ENCODE measurements around the gene TCTN3. TPM values are rescaled to one million over a fixed set of nuclear protein-coding genes. Genes with fewer than 3 reads are reported as not detected.
A peak's percentile ranks its signal among the peaks of the same experiment; 100 is the strongest.
"Not testable (repeated sequence)": the region's sequence is repeated elsewhere in the genome, so short reads cannot be mapped to it uniquely, and the experiment has no call there.

Gene TCTN3, protein sequence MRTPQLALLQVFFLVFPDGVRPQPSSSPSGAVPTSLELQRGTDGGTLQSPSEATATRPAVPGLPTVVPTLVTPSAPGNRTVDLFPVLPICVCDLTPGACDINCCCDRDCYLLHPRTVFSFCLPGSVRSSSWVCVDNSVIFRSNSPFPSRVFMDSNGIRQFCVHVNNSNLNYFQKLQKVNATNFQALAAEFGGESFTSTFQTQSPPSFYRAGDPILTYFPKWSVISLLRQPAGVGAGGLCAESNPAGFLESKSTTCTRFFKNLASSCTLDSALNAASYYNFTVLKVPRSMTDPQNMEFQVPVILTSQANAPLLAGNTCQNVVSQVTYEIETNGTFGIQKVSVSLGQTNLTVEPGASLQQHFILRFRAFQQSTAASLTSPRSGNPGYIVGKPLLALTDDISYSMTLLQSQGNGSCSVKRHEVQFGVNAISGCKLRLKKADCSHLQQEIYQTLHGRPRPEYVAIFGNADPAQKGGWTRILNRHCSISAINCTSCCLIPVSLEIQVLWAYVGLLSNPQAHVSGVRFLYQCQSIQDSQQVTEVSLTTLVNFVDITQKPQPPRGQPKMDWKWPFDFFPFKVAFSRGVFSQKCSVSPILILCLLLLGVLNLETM
- total RNA-seq: 39.7 and 57.0 TPM in 2 replicates

DNA sequence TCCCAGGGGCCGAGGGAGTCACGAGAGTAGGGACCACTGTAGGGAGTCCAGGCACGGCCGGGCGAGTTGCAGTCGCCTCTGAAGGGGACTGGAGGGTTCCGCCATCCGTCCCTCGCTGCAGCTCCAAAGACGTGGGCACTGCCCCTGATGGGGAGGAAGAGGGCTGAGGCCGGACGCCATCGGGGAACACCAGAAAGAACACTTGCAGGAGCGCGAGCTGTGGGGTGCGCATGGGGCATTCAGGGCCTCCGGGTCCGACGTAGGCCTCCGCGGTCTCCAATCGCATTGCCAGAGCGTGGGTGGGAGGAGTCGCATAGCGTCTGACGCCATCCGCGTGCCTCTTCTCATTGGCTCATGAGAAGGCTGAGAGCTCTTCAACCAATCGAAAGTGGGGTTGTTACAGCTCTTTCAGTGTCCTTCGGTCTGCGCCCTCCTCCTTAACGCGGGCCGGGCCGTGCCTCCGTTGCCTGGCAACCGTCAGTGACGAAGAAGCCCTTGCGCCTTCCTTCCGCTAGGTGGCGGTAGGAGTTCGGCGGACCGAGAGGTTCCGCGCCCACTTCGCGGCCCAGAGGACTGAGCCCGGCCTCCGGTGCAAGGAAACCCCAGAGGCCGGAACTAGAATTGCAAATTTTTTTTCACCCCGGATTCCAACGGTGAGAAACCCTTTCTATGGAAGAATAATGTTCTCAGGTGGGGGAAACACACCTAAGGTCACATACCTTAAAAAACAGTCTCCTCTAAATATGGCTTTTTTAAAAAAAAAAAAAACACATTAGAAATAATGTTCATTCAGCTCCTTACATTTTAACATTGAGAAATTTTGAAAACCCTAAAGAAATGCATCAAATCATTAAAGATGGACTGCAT is at the start of gene TCTN3:
Gene TCTN3, minus strand, starts transcription at position 260 of the 867 bp plus-strand sequence. Its CDS starts 28 bp downstream, at position 232.
- peak; percentile 99 to 100 for DNase-seq (ENCODE audit: low read depth in 2 of 2)

GRCh38 chr10:95742962-95743535 is 49.3 kb upstream of the TCTN3 start:
- peak in 1 of 2 donors; percentile 31 for DNase-seq (ENCODE audit: low read depth in 2 of 2)

GRCh38 chr10:95742485-95742884 is 48.8 kb upstream of the TCTN3 start:
- peak; percentile 96 to 97 for DNase-seq (ENCODE audit: low read depth in 2 of 2)

- peak; percentile 98 to 99 for DNase-seq (ENCODE audit: low read depth in 2 of 2)
These were observed 48.2 kb upstream of the TCTN3 start for GRCh38 chr10:95741807-95742467.

GRCh38 chr10:95739056-95739455 is 45.3 kb upstream of the TCTN3 start:
- no peak for DNase-seq (ENCODE audit: low read depth in 2 of 2)

- DNase-seq (ENCODE audit: low read depth in 2 of 2): not testable (repeated sequence)
These were observed 39.2 kb upstream of the TCTN3 start for GRCh38 chr10:95732907-95733306.

- no peak for DNase-seq (ENCODE audit: low read depth in 2 of 2)
These were observed 36.5 kb upstream of the TCTN3 start for GRCh38 chr10:95730233-95730632.

DNA sequence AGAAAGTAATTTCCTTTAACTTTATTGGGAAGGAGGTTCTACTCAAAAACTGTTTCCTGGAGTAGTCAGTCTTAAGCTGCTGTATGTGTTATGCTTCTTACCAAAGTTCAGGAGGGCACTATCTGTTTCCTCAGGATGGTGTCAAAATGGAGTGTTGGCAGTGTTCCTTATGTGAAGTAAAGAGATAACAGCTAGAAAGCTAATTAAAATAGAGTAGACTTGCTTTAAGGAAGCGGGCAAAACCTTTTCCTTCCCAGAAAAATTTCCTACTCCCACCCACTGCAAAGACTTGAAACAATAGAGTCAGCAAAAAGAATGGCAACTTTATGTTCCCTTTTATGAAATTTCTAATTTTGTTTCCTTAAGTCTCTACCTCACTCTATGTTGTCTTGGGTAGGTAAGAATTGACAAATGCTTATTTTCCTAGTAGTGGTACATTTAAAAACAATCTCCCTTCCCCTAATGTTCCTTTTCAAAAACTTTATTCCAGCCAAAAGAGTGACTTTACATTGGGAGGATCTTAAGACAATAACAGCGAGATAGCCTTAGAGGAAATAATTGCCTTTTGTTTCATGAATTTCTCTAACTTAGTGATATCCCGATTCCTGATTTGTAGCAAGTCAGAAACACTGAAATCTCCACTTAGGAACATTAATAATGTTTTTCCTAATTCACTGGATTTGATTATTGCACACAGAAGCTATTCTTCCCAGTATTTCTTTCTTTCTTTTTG is 35.8 kb upstream of the TCTN3 start:
- peak in 1 of 2 donors; percentile 82 for DNase-seq (ENCODE audit: low read depth in 2 of 2)

- DNase-seq (ENCODE audit: low read depth in 2 of 2): peak in 1 of 2 donors; percentile 42
These were observed 34.8 kb upstream of the TCTN3 start for GRCh38 chr10:95728526-95728925.

GRCh38 chr10:95722496-95722895 is 28.8 kb upstream of the TCTN3 start:
- DNase-seq (ENCODE audit: low read depth in 2 of 2): not testable (repeated sequence)

DNA sequence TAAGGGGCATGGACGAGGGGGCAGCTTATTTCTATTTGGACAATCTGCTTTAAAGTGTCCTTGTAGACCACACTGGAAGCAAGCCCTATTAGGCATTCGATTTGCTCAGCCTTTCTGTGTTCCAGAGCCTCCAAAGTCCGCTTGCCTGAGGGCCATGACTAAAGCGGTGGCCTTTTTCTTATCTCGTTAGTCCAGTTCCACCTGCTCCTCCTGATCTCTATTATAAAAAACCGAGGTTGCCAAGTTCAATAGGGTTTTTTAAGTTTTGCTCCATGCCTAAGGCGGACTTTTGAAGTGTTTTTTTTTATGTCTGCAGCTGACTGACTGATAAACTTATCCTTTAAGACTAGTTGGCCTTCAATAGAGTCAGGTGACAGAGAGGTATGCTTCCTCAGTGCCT is 27.0 kb upstream of the TCTN3 start:
- DNase-seq (ENCODE audit: low read depth in 2 of 2): not testable (repeated sequence)

GRCh38 chr10:95716866-95717265 is 23.1 kb upstream of the TCTN3 start:
- no peak for DNase-seq (ENCODE audit: low read depth in 2 of 2)

DNA sequence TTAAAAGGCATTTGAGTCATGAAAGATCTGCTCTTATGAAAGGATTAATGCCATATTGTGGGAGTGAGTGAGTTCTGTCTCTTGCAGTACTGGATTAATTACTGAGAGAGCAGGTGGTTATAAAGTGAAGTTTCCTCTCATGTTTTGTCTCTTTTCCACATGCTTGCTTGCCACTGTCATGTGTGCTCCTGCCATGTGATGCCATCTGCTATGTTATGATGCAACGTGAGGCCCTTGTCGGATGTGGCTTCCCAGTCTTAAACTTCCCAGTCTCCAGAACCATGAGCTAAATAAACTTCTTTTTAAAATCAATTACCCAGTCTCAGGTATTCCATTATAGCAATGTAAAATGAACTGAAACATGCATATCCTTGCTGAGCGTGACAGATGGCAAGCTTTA is 22.7 kb upstream of the TCTN3 start:
- DNase-seq (ENCODE audit: low read depth in 2 of 2): no peak

DNA sequence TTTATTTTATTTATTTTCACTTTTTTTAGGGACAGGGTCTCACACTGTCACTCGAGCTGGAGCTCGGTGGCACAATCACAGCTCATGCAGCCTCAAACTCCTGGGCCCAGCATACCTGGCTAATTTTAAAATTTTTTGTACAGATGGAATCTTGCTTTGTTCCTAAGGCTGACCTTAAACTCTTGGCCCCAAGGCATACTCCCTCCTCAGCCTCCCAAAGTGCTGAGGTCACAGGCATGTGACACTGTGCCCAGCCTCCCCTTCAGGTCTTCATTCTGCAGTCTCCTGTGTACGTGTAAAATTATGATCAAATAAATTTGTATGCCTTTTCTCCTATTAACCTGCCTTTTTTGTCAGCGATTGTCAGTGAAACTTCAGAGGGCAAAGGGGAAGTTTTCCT is 17.8 kb upstream of the TCTN3 start:
- no peak for DNase-seq (ENCODE audit: low read depth in 2 of 2)

DNA sequence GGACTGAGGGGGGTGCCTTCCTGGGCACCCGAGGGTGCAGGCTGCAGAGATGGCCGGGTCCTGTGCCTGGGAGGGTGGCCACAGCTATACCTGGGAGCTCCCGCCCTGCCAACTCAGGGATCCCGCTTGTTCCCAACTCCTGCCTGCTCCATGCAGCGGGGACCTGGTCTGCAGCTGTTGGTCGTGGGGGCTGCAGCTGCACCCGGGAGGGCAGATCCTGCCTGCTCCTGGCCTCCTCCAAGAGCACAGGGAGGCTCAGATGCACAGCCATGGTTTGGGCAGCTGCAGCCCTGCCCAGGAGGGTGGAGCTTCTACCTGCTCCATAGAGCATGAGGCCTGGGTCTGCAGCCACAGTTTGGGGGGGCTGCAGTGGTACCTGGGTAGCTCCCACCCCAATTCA is 13.3 kb upstream of the TCTN3 start:
- no peak for DNase-seq (ENCODE audit: low read depth in 2 of 2)

GRCh38 chr10:95706573-95706972 is 12.8 kb upstream of the TCTN3 start:
- no peak for DNase-seq (ENCODE audit: low read depth in 2 of 2)

- DNase-seq (ENCODE audit: low read depth in 2 of 2): no peak
These were observed 4.7 kb upstream of the TCTN3 start for GRCh38 chr10:95698415-95698814.

GRCh38 chr10:95697429-95697828 is 3.7 kb upstream of the TCTN3 start:
- DNase-seq (ENCODE audit: low read depth in 2 of 2): no peak

- no peak for DNase-seq (ENCODE audit: low read depth in 2 of 2)
These were observed 938 bp upstream of the TCTN3 start for GRCh38 chr10:95694665-95695064.

DNA sequence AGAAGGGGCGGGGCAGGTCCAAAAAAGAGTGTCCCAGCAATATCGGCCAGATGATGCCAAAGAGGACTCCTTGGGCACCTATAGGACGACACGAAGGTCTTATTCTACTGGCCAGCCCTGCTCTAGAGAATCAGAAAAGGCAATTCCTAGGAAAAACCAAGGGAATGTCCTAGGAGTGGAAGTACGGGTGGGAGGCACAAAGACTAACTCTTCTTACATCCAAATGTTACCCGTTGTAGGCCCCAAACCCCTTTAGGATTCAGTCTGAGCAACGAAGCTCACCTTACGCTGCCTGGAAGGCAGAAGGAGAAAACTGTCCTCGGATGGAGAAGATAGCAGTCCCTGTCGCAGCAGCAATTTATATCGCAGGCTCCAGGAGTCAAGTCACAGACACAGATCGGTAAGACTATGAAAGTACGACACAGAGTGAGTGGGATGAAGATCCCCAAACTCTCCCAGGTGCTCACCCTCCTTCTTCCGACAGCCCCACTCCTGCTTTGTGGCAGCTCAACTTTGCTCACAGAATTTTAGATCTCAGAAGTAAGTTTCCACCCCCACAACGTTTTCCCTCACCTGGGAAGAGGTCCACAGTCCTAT is 558 bp downstream of the TCTN3 start:
- DNase-seq (ENCODE audit: low read depth in 2 of 2): peak in 1 of 2 donors; percentile 5
